Neural progenitor cell (in vitro differentiated cells): ENCODE results near the gene ZNF503. TPM values are rescaled to one million over a fixed set of nuclear protein-coding genes. Genes with fewer than 3 reads are reported as not detected.

Source experiments
- DNase-seq: peaks from one replicate; pipeline ENCODE4 v3.0.0-alpha.2; 2016; ENCODE audit warnings: low spot score
- H2AFZ ChIP-seq: fragments of 200-600 bp; sonication (generic); replicated peaks from 2 replicates; pipeline ENCODE4 v1.6.1; 2016; ENCODE audit warnings: antibody characterized with exemption
- H3F3A ChIP-seq: fragments of 200-600 bp; sonication (generic); 2 replicates; pipeline ENCODE4 v1.6.1; 2016; ENCODE audit warnings: antibody characterized with exemption, low read depth
- H3K27ac ChIP-seq: fragments of 200-600 bp; sonication (generic); 2 replicates; pipeline ENCODE4 v1.5.1; 2016; ENCODE audit warnings: mild to moderate bottlenecking
- H3K27me3 ChIP-seq: fragments of 200-600 bp; sonication (generic); 2 replicates; pipeline ENCODE4 v1.6.1; 2016; ENCODE audit warnings: mild to moderate bottlenecking, moderate library complexity
- H3K36me3 ChIP-seq: fragments of 200-600 bp; sonication (generic); 2 replicates; pipeline ENCODE4 v1.5.1; 2016
- H3K4me1 ChIP-seq: fragments of 200-600 bp; sonication (generic); 2 replicates; pipeline ENCODE4 v1.6.1; 2016; ENCODE audit warnings: mixed run types
- H3K4me2 ChIP-seq: fragments of 200-600 bp; sonication (generic); 2 replicates; pipeline ENCODE4 v1.6.1; 2016
- H3K4me3 ChIP-seq: fragments of 200-600 bp; sonication (generic); 2 replicates; pipeline ENCODE4 v1.5.1; 2016
- H3K79me2 ChIP-seq: fragments of 200-600 bp; sonication (generic); 2 replicates; pipeline ENCODE4 v1.6.1; 2016; ENCODE audit warnings: low read depth
- H3K9ac ChIP-seq: fragments of 200-600 bp; sonication (generic); 2 replicates; pipeline ENCODE4 v1.6.1; 2016
- H3K9me3 ChIP-seq: fragments of 200-600 bp; sonication (generic); 2 replicates; pipeline ENCODE4 v1.5.1; 2016; ENCODE audit warnings: low read depth
- H4K20me1 ChIP-seq: fragments of 200-600 bp; sonication (generic); 2 replicates; pipeline ENCODE4 v1.6.1; 2016; ENCODE audit warnings: low read depth
- H3K27ac Mint-ChIP-seq: 3 replicates; pipeline ENCODE4 v1.8.0; 2021; ENCODE audit warnings: mixed read lengths
- H3K27me3 Mint-ChIP-seq: 2 replicates; pipeline ENCODE4 v1.8.0; 2022; ENCODE audit warnings: low read depth, mild to moderate bottlenecking, inconsistent platforms, moderate library complexity, mixed read lengths; ENCODE audit not compliant: insufficient read depth
- H3K36me3 Mint-ChIP-seq: 3 replicates; pipeline ENCODE4 v1.8.0; 2021; ENCODE audit warnings: mixed read lengths
- H3K4me1 Mint-ChIP-seq: 3 replicates; pipeline ENCODE4 v1.8.0; 2021; ENCODE audit warnings: mixed read lengths
- H3K4me3 Mint-ChIP-seq: 3 replicates; pipeline ENCODE4 v1.8.0; 2021; ENCODE audit warnings: mild to moderate bottlenecking, moderate library complexity, mixed read lengths
- H3K9me3 Mint-ChIP-seq: 3 replicates; pipeline ENCODE4 v1.8.0; 2020; ENCODE audit warnings: mixed read lengths
- EZH2 ChIP-seq: fragments of 200-600 bp; sonication (generic); IDR thresholded peaks from 2 replicates; pipeline ENCODE4 v1.6.1; 2017; ENCODE audit warnings: antibody characterized with exemption, mild to moderate bottlenecking, moderate library complexity
- EZH2phosphoT487 ChIP-seq: fragments of 200-600 bp; sonication (generic); IDR thresholded peaks from 2 replicates; pipeline ENCODE4 v1.6.1; 2017; ENCODE audit warnings: antibody characterized with exemption
- total RNA-seq: library from RNA; depleted of rRNA; stranded (reverse); fragments of >200 nt; gene quantifications from 2 replicates; pipeline ENCODE4 v1.2.3, GENCODE V29; 2015; ENCODE audit warnings: low replicate concordance
- TF ChIP-seq, protein P1 (sequence below): fragments of 200-600 bp; sonication (generic); IDR thresholded peaks from 2 replicates; pipeline ENCODE4 v1.5.1; 2017; ENCODE audit warnings: antibody characterized with exemption, mild to moderate bottlenecking

The ZNF503 gene
- total RNA-seq, 1 donor from 2014 or later: 8.3 TPM

DNA sequence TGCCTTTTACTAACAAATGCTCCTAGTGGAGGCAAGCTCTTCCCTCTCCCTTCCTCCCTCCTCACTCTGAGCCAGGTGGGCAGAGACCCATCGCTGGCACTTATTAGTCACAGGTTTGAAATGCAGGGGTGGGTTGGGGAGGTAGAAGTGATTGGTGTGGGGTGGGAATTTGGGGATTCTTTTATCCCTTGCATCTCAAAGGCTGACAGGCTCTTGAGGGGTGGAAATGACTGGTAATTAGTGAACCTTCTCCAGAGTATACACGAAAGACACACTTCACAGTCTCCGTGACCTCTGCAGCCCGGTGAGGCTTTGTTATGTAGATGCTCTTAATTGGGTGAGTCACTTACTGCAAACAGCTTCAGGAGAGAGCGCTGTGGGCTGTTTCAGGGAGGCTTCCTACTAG, 16.0 kb upstream of the ZNF503 start:
- H3K9ac ChIP-seq: no peak overlapping the region
- no peaks in the 10 kb centered on the region for H3K9me3 Mint-ChIP-seq
- no peak overlapping the region for H3K4me3 ChIP-seq
- H3K27me3 Mint-ChIP-seq: peaks cover 6% of the 10 kb centered on the region
- peak; percentile 14 for DNase-seq
- H3K79me2 ChIP-seq: no peaks in the 10 kb centered on the region
- no peak overlapping the region for H3K27ac Mint-ChIP-seq
- H3K36me3 ChIP-seq: no peaks in the 10 kb centered on the region
- no peak for TF ChIP-seq EZH2
- TF ChIP-seq, protein P1, sequence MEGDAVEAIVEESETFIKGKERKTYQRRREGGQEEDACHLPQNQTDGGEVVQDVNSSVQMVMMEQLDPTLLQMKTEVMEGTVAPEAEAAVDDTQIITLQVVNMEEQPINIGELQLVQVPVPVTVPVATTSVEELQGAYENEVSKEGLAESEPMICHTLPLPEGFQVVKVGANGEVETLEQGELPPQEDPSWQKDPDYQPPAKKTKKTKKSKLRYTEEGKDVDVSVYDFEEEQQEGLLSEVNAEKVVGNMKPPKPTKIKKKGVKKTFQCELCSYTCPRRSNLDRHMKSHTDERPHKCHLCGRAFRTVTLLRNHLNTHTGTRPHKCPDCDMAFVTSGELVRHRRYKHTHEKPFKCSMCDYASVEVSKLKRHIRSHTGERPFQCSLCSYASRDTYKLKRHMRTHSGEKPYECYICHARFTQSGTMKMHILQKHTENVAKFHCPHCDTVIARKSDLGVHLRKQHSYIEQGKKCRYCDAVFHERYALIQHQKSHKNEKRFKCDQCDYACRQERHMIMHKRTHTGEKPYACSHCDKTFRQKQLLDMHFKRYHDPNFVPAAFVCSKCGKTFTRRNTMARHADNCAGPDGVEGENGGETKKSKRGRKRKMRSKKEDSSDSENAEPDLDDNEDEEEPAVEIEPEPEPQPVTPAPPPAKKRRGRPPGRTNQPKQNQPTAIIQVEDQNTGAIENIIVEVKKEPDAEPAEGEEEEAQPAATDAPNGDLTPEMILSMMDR: no peak
- TF ChIP-seq EZH2phosphoT487: no peak
- no peak overlapping the region for H3K4me3 Mint-ChIP-seq
- no peaks in the 10 kb centered on the region for H3K9me3 ChIP-seq
- no peak overlapping the region for H2AFZ ChIP-seq
- H3F3A ChIP-seq: peaks cover 5% of the 10 kb centered on the region
- H3K36me3 Mint-ChIP-seq: no peaks in the 10 kb centered on the region
- H3K4me1 Mint-ChIP-seq: peaks cover 13% of the 10 kb centered on the region
- no peaks in the 10 kb centered on the region for H4K20me1 ChIP-seq
- peaks cover 95% of the 10 kb centered on the region for H3K27me3 ChIP-seq
- no peak overlapping the region for H3K27ac ChIP-seq
- no peaks in the 10 kb centered on the region for H3K4me1 ChIP-seq
- H3K4me2 ChIP-seq: peak overlapping the region; percentile 2

- Histone ChIP-seq H3K4me3 (no peak overlapping the region), H3K9me3 (no peaks in the 10 kb centered on the region), H3K4me2 (no peak overlapping the region), H2AFZ (no peak overlapping the region), H4K20me1 (no peaks in the 10 kb centered on the region), H3K4me1 (peaks cover 13% of the 10 kb centered on the region), H3K79me2 (no peaks in the 10 kb centered on the region), H3F3A (peaks cover 20% of the 10 kb centered on the region), H3K27me3 (peaks cover 100% of the 10 kb centered on the region), H3K36me3 (no peaks in the 10 kb centered on the region), H3K27ac (no peak overlapping the region), H3K9ac (no peak overlapping the region)
- peaks cover 11% of the 10 kb centered on the region for H3K27me3 Mint-ChIP-seq
- no peaks in the 10 kb centered on the region for H3K36me3 Mint-ChIP-seq
- no peaks in the 10 kb centered on the region for H3K9me3 Mint-ChIP-seq
- TF ChIP-seq EZH2: no peak
- no peak for TF ChIP-seq EZH2phosphoT487
- TF ChIP-seq, protein P1: no peak
- no peak overlapping the region for H3K4me3 Mint-ChIP-seq
- H3K4me1 Mint-ChIP-seq: peaks cover 26% of the 10 kb centered on the region
- no peak for DNase-seq
- H3K27ac Mint-ChIP-seq: no peak overlapping the region
Observed at GRCh38 chr10:75414527-75414926, 13.0 kb upstream of the ZNF503 start.

DNA sequence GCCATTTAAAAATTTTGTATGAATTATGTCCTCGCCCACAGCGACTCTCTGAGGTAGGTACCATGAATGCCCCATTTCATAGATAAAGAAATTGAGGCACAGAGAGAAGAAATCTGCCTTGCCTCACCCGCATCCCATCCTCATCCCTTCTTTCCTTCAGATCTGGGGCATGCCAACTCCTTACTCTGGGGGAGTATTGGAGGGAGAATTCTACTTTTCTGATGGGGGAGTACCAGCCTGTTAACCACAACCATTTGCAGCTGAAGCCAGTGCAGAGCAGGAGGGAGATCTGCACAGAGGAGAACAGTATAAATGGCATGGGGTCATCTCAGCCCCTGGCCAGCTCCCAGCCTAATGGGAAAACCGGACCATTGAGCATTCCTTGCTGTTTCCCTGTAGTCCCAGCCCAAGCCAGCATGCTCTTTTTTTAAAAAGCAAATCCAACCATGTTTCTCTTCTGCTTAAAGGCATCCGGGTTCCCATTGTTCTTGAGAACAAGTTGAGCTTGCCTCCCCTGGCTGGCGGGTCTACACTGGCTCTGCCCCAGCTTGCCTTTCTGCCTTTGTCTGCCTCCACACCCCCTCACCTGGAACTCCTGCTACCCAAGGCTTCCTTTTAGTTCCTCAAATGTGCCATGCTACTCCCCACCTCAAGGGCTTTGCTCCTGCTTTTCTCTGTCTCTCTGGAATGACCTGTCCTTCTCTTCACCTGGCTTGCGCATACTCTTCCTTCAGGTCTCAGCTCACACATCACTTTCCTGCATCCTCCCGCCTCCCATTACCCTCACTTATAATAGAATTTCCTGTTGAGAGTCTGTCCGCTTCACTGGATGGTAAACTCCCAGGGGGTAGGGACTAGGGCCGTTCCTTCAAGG, 8.8 kb upstream of the ZNF503 start:
- Histone ChIP-seq H3K9me3 (no peaks in the 10 kb centered on the region), H3K79me2 (peaks cover 10% of the 10 kb centered on the region), H3K4me2 (peak overlapping the region; percentile 80), H4K20me1 (peaks cover 15% of the 10 kb centered on the region), H3K27ac (no peak overlapping the region), H3K36me3 (no peaks in the 10 kb centered on the region), H3F3A (peaks cover 54% of the 10 kb centered on the region), H3K4me3 (no peak overlapping the region), H2AFZ (no peak overlapping the region), H3K27me3 (peaks cover 100% of the 10 kb centered on the region), H3K9ac (no peak overlapping the region), H3K4me1 (peaks cover 38% of the 10 kb centered on the region)
- Mint-ChIP-seq H3K4me3 (peak overlapping the region; percentile 87), H3K27me3 (peaks cover 35% of the 10 kb centered on the region), H3K27ac (no peak overlapping the region), H3K4me1 (peaks cover 36% of the 10 kb centered on the region), H3K9me3 (no peaks in the 10 kb centered on the region), H3K36me3 (no peaks in the 10 kb centered on the region)
- DNase-seq: peak; percentile 45
- TF ChIP-seq EZH2 (no peak), EZH2phosphoT487 (no peak)
- TF ChIP-seq, protein P1: no peak
